ENCODE measurements around the gene CAMKK2. TPM values are rescaled to one million over a fixed set of nuclear protein-coding genes. Genes with fewer than 3 reads are reported as not detected.
A peak's percentile ranks its signal among the peaks of the same experiment; 100 is the strongest.

The CAMKK2 gene
- total RNA-seq, 1 experiment from 2014 or later = 24.7 TPM

- Mint-ChIP-seq H3K27me3 (ENCODE audit: low read depth) (no peaks in the 10 kb centered on the region), H3K27ac (no peak overlapping the region), H3K9me3 (no peaks in the 10 kb centered on the region; a peak in 1 of 5 replicates), H3K36me3 (ENCODE audit: insufficient read depth in 1 of 3, low read depth in 3 of 3) (peaks cover 6 to 18% (median 12%) of the 10 kb centered on the region in 3 experiments; a peak in 6 of 7 replicates), H3K4me1 (peaks cover 5 to 9% of the 10 kb centered on the region in 2 experiments), H3K4me3 (peak overlapping the region; percentile 82 to 90)
- WGBS (ENCODE audit: extremely low coverage, insufficient read length, low lambda C conversion rate) = no CpG with 5 or more reads among the region's 7 CpGs
- Histone ChIP-seq H2BK15ac (ENCODE audit: low read depth, low read length) (no peak overlapping the region), H3K4ac (ENCODE audit: low read depth, low read length) (no peak overlapping the region), H3K27me3 (ENCODE audit: insufficient read depth, low read length) (no peaks in the 10 kb centered on the region), H3K9ac (ENCODE audit: extremely low read depth, insufficient read length, low read length) (peak overlapping the region; percentile 12), H3K9me3 (ENCODE audit: control insufficient read depth, low read depth, low read length) (no peaks in the 10 kb centered on the region), H2AFZ (ENCODE audit: low read length) (no peak overlapping the region), H2BK20ac (ENCODE audit: low read depth, low read length, poor library complexity, severe bottlenecking) (no peak overlapping the region), H3K23me2 (ENCODE audit: insufficient read length, low read depth, low read length, poor library complexity, severe bottlenecking) (peaks cover 14% of the 10 kb centered on the region), H3K14ac (ENCODE audit: insufficient read depth, low read length) (no peak overlapping the region), H3K23ac (ENCODE audit: insufficient read length, low read depth, low read length) (no peak overlapping the region), H3K27ac (ENCODE audit: insufficient read length, low read depth, low read length) (no peak overlapping the region), H3T11ph (ENCODE audit: low read length) (no peak overlapping the region), H2BK12ac (ENCODE audit: insufficient read length, low read depth, low read length) (no peak overlapping the region), H4K8ac (replicated peaks; ENCODE audit: insufficient read length, low read depth, low read length) (no peak overlapping the region), H3K56ac (ENCODE audit: insufficient read length, low read depth, low read length) (no peak overlapping the region), H4K91ac (ENCODE audit: insufficient read length, low read depth, low read length) (no peak overlapping the region), H3K79me1 (ENCODE audit: insufficient read depth, low read depth, low read length, poor library complexity, severe bottlenecking) (peaks cover 3% of the 10 kb centered on the region), H2BK5ac (ENCODE audit: insufficient read length, low read length) (no peak overlapping the region), H3K4me2 (ENCODE audit: insufficient read depth, insufficient read length, low read length) (peak overlapping the region; percentile 75), H2AK5ac (ENCODE audit: insufficient read length, low read length) (no peak overlapping the region), H4K20me1 (ENCODE audit: control insufficient read depth, insufficient read depth, insufficient read length) (no peaks in the 10 kb centered on the region), H3K4me1 (ENCODE audit: insufficient read depth, low read length) (peaks cover 3% of the 10 kb centered on the region; the same call in 1 of the 2 replicates), H3K79me2 (ENCODE audit: insufficient read depth, low read length) (peaks cover 2% of the 10 kb centered on the region; the same call in 1 of the 2 replicates), H4K5ac (ENCODE audit: insufficient read length, low read depth, low read length) (no peak overlapping the region), H2BK120ac (ENCODE audit: low read depth, low read length, poor library complexity, severe bottlenecking) (no peak overlapping the region), H3K18ac (ENCODE audit: insufficient read length, low read depth, low read length) (no peak overlapping the region)
- no peak for TF ChIP-seq CTCF (conservative IDR thresholded peaks at IDR 0.05)
- peak; percentile 46 for DNase-seq
Measured at GRCh38 chr12:121295116-121295745, 1.3 kb downstream of the CAMKK2 start.
